Pons (tissue), 1 donor: ENCODE measurements around the gene TBC1D2B.

Source experiments
- DNase-seq: peaks from one replicate; pipeline ENCODE4 v3.0.0-alpha.2; 2016; ENCODE audit warnings: low spot score

TBC1D2B gene

GRCh38 chr15:78072080-78072892 lies 5.2 kb downstream of the TBC1D2B start:
- peak; percentile 87 for DNase-seq

GRCh38 chr15:78071383-78071782 lies 6.1 kb downstream of the TBC1D2B start:
- no peak for DNase-seq

- DNase-seq, result no peak
These were observed 7.3 kb downstream of the TBC1D2B start for GRCh38 chr15:78070049-78070700.

GRCh38 chr15:78069462-78070029 lies 8.0 kb downstream of the TBC1D2B start:
- no peak for DNase-seq

GRCh38 chr15:78069052-78069414 lies 8.5 kb downstream of the TBC1D2B start:
- DNase-seq, result no peak

GRCh38 chr15:78067328-78068228 lies 9.9 kb downstream of the TBC1D2B start:
- DNase-seq, result no peak

- no peak for DNase-seq
These were observed 11.3 kb downstream of the TBC1D2B start for GRCh38 chr15:78065973-78066946.

GRCh38 chr15:78065284-78065872 lies 12.1 kb downstream of the TBC1D2B start:
- peak; percentile 88 for DNase-seq

- no peak for DNase-seq
These were observed 13.0 kb downstream of the TBC1D2B start for GRCh38 chr15:78064544-78064943.

GRCh38 chr15:78063970-78064385 lies 13.5 kb downstream of the TBC1D2B start:
- no peak for DNase-seq

GRCh38 chr15:78063217-78063616 lies 14.3 kb downstream of the TBC1D2B start:
- no peak for DNase-seq

GRCh38 chr15:78061963-78062427 lies 15.5 kb downstream of the TBC1D2B start:
- no peak for DNase-seq

GRCh38 chr15:78060232-78060631 lies 17.3 kb downstream of the TBC1D2B start:
- no peak for DNase-seq

GRCh38 chr15:78059110-78059839 lies 18.2 kb downstream of the TBC1D2B start:
- no peak for DNase-seq

GRCh38 chr15:78058401-78058935 lies 19.0 kb downstream of the TBC1D2B start:
- DNase-seq, result no peak

- DNase-seq, result no peak
These were observed 19.7 kb downstream of the TBC1D2B start for GRCh38 chr15:78057803-78058202.

- DNase-seq, result no peak
These were observed 20.7 kb downstream of the TBC1D2B start for GRCh38 chr15:78056714-78057269.

GRCh38 chr15:78055919-78056713 lies 21.4 kb downstream of the TBC1D2B start:
- DNase-seq, result no peak
